Esophagus muscularis mucosa (tissue), 4 donors: ENCODE measurements around the gene GUCY2F. TPM values are rescaled to one million over a fixed set of nuclear protein-coding genes. Genes with fewer than 3 reads are reported as not detected.

ENCODE experiments used
- DNase-seq: peaks from one replicate; pipeline ENCODE4 v3.0.0-alpha.2; 2017; ENCODE audit errors: extremely low spot score
- H3K27ac ChIP-seq, 4 donors: fragments of 200-600 bp; sonication (generic); replicated peaks in 1 of 4; 1 replicate in 3 of 4; 2 replicates in 1 of 4; pipeline ENCODE4 v1.5.1; 2016 to 2019; ENCODE audit warnings: mild to moderate bottlenecking in 1 of 4
- H3K27me3 ChIP-seq, 4 donors: fragments of 200-600 bp; sonication (generic); one replicate each; pipeline versions ENCODE4 v1.5.1 to v1.6.0; 2016 to 2019
- H3K36me3 ChIP-seq, 4 donors: fragments of 200-600 bp; sonication (generic); one replicate each; pipeline ENCODE4 v1.5.1; 2016 to 2019
- H3K4me1 ChIP-seq, 4 donors: fragments of 200-600 bp; sonication (generic); one replicate each; pipeline ENCODE4 v1.5.1; 2016 to 2019
- H3K4me3 ChIP-seq, 4 donors: fragments of 200-600 bp; sonication (generic); 1 replicate in 2 of 4; 2 replicates in 2 of 4; pipeline ENCODE4 v1.5.1; 2016 to 2019; ENCODE audit warnings: mild to moderate bottlenecking in 4 of 4, moderate library complexity in 1 of 4
- H3K9me3 ChIP-seq, 4 donors: fragments of 200-600 bp; sonication (generic); 1 replicate in 3 of 4; 2 replicates in 1 of 4; pipeline ENCODE4 v1.5.1; 2016 to 2019
- CTCF ChIP-seq, 3 experiments: fragments of 200-600 bp in 2 of 3; fragments of 450-650 bp in 1 of 3; sonication (generic) in 2 of 3; IDR thresholded peaks; one replicate each; pipeline ENCODE4 v1.5.1; 2017 to 2019; ENCODE audit warnings: antibody characterized with exemption in 3 of 3, mild to moderate bottlenecking in 2 of 3, moderate library complexity in 1 of 3
- EP300 ChIP-seq: sonication (generic); formaldehyde crosslinking; IDR thresholded peaks from one replicate; pipeline ENCODE4 v1.6.1; 2017; ENCODE audit warnings: antibody characterized with exemption
- POLR2A ChIP-seq: fragments of 450-650 bp; IDR thresholded peaks from one replicate; pipeline ENCODE4 v1.6.1; 2017; ENCODE audit warnings: antibody characterized with exemption, moderate library complexity, mild to moderate bottlenecking, low read depth
- POLR2AphosphoS5 ChIP-seq, 2 donors: sonication (generic); formaldehyde crosslinking; IDR thresholded peaks; one replicate each; pipeline ENCODE4 v1.6.1; 2017; ENCODE audit warnings: antibody characterized with exemption in 2 of 2
- WGBS: methylation state at CpG from one replicate; pipeline ENCODE4 v1.1.5; 2018; 5-methylcytosine and 5-hydroxymethylcytosine counted together
- intact Hi-C: fragments of 100-400 bp; cut with DNase I; formaldehyde crosslinking; loops from one replicate; pipeline ENCODE4 v1.15.1; 2023
- total RNA-seq, 4 donors: library from RNA; depleted of rRNA; stranded (reverse); fragments of >200 nt; gene quantifications; one replicate each; pipeline versions ENCODE4 v1.1.0 to v1.2.1, GENCODE V29; 2016

GUCY2F gene
- total RNA-seq, 4 donors from 2014 or later = not detected

DNA sequence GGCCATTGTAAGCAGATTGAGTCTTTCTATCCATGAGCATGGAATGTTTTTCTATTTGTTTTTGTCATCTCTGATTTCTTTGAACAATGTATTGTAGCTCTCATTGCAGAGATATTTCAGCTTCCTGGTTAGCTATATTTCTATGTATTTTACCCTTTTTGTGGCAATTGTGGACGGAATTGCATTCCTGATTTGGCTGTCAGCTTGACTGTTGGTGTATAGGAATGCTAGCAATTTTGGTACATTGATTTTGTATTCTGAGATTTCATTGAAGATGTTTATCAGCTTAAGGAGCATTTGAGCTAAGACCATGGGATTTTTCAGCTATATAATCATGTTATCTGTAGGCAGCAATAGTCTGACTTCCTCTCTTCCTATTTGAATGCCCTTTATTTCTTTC is 154.6 kb downstream of the GUCY2F start:
- no peak overlapping the region for H3K27ac ChIP-seq
- DNase-seq = no peak
- H3K9me3 ChIP-seq = peaks cover 0 to 9% (median 0%) of the 10 kb centered on the region in 4 donors
- no peak overlapping the region for H3K4me3 ChIP-seq
- no peaks in the 10 kb centered on the region for H3K4me1 ChIP-seq
- H3K36me3 ChIP-seq = no peaks in the 10 kb centered on the region
- 50% methylated on average over 1 of the region's 1 CpG for WGBS
- no peak for TF ChIP-seq CTCF (IDR thresholded peaks at IDR 0.05)
- TF ChIP-seq POLR2AphosphoS5 (IDR thresholded peaks at IDR 0.05) = no peak
- TF ChIP-seq EP300 = no peak
- TF ChIP-seq POLR2A = no peak
- intact Hi-C loops = no loop called here
- H3K27me3 ChIP-seq = no peaks in the 10 kb centered on the region

Other genes with a start within 250 kb of the GUCY2F start
- 1 to 10 TPM; 2.1 to 4.6 (median 2.5) TPM for gene NXT2, start 54.8 kb upstream of the GUCY2F start, total RNA-seq
- gene KCNE5, start 143.1 kb upstream of the GUCY2F start, total RNA-seq = not detected